ENCODE measurements around the gene COL4A2. TPM values are rescaled to one million over a fixed set of nuclear protein-coding genes. Genes with fewer than 3 reads are reported as not detected.

COL4A2 gene
- total and polyA plus RNA-seq, 11 donors = 92.4 to 377 (median 166) TPM

DNA sequence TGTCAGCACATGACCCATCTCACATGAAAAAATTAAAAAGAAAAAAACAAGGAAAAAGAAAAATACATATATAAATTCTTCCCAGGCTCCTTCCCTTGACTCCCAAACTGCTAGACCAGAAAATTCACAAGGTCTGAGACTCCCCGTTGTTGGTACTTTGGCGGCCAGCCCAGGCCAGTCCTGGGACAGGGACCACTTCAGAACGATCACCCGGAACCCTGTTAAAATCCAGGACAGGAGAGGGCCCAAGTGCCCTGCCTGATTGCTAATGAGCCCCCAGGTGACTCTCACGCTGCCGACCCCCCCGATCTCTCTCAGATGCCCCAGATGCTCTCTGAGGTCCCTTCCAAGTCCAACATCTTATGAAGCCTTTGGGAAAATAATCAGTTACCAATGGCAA is 107.2 kb downstream of the COL4A2 start:
- no peaks in the 10 kb centered on the region for H3K9me3 ChIP-seq
- ATAC-seq = no peak
- no peaks in the 10 kb centered on the region for H3K27me3 ChIP-seq
- intact Hi-C loops (cut with DNase I) = loop anchor here in 9 of 10 donors (5.0 to 10.0 kb wide), 7 partner anchors 52 to 192 kb away; partner anchors contain the start of genes COL4A1 (in 6 of the 9) and COL4A2 (in 6 of the 9)
- DNase-seq = no peak
- WGBS, 4 donors = 57 to 79% (median 62%) methylated on average over 7 of the region's 7 CpGs
- H3K27ac ChIP-seq = peak overlapping the region in 8 of 12 donors; percentile 21 to 95 (median 82)
- H3K4me1 ChIP-seq = peaks cover 17 to 100% (median 79%) of the 10 kb centered on the region in 12 donors
- H3K4me3 ChIP-seq = no peak overlapping the region
- H3K36me3 ChIP-seq = peaks cover 0 to 10% (median 0%) of the 10 kb centered on the region in 9 donors
- TF ChIP-seq CTCF (IDR thresholded peaks at IDR 0.05) (no peak), POLR2A (IDR thresholded peaks at IDR 0.05) (no peak)

GRCh38 chr13:110414931-110415330 is 107.8 kb downstream of the COL4A2 start:
- H3K27ac ChIP-seq = peak overlapping the region in 11 of 12 donors; percentile 41 to 95 (median 79)
- no peaks in the 10 kb centered on the region for H3K27me3 ChIP-seq
- intact Hi-C loops (cut with DNase I) = loop anchor here (5.0 to 10.0 kb wide), 7 partner anchors 53 to 193 kb away; partner anchors contain the start of genes COL4A1 (in 7 of the 10) and COL4A2 (in 7 of the 10)
- DNase-seq (no peak), ATAC-seq (no peak)
- no peaks in the 10 kb centered on the region for H3K9me3 ChIP-seq
- WGBS, 4 donors = 50 to 57% (median 54%) methylated on average over 2 of the region's 2 CpGs
- H3K4me3 ChIP-seq = no peak overlapping the region
- H3K4me1 ChIP-seq = peaks cover 16 to 100% (median 80%) of the 10 kb centered on the region in 12 donors
- peaks cover 0 to 15% (median 0%) of the 10 kb centered on the region in 9 donors for H3K36me3 ChIP-seq
- TF ChIP-seq CTCF (IDR thresholded peaks at IDR 0.05) (no peak), POLR2A (IDR thresholded peaks at IDR 0.05) (no peak)

DNA sequence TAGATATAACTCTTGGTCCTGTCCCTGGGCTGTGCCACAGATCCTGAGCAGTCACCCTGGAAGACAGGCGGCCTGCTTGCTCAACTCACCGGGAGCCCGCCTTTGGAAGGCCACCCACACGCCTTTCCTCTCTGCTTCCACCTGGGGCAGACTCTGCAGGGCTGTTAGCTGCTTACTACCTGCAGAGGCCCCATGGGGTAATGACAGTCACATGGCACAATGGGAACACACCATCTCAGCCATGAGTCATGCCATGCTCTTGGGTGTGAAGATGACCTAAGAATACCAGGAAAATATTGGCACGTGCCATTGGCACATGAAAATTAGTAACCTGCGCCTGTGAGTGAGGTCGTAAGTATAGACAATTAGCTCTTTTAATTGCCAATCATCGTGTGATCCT is 108.6 kb downstream of the COL4A2 start:
- ATAC-seq = peak in 3 of 4 donors; percentile 5 to 21 (median 6)
- H3K4me1 ChIP-seq = peaks cover 16 to 100% (median 80%) of the 10 kb centered on the region in 12 donors
- no peaks in the 10 kb centered on the region for H3K27me3 ChIP-seq
- H3K4me3 ChIP-seq = no peak overlapping the region
- DNase-seq = peak in 1 of 5 donors; percentile 62
- 62 to 76% (median 73%) methylated on average over 8 of the region's 8 CpGs for WGBS, 4 donors
- peak overlapping the region in 11 of 12 donors; percentile 44 to 95 (median 78) for H3K27ac ChIP-seq
- peak in 1 of 12 donors; percentile 6 for TF ChIP-seq CTCF (IDR thresholded peaks at IDR 0.05)
- TF ChIP-seq POLR2A (IDR thresholded peaks at IDR 0.05) = no peak
- peaks cover 0 to 16% (median 0%) of the 10 kb centered on the region in 9 donors for H3K36me3 ChIP-seq
- no peaks in the 10 kb centered on the region for H3K9me3 ChIP-seq
- intact Hi-C loops (cut with DNase I) = loop anchor here in 2 of 10 donors (5.0 to 10.0 kb wide), 2 partner anchors 108 to 111 kb away; partner anchors contain the start of genes COL4A1 (in 2 of the 2) and COL4A2 (in 2 of the 2)

DNA sequence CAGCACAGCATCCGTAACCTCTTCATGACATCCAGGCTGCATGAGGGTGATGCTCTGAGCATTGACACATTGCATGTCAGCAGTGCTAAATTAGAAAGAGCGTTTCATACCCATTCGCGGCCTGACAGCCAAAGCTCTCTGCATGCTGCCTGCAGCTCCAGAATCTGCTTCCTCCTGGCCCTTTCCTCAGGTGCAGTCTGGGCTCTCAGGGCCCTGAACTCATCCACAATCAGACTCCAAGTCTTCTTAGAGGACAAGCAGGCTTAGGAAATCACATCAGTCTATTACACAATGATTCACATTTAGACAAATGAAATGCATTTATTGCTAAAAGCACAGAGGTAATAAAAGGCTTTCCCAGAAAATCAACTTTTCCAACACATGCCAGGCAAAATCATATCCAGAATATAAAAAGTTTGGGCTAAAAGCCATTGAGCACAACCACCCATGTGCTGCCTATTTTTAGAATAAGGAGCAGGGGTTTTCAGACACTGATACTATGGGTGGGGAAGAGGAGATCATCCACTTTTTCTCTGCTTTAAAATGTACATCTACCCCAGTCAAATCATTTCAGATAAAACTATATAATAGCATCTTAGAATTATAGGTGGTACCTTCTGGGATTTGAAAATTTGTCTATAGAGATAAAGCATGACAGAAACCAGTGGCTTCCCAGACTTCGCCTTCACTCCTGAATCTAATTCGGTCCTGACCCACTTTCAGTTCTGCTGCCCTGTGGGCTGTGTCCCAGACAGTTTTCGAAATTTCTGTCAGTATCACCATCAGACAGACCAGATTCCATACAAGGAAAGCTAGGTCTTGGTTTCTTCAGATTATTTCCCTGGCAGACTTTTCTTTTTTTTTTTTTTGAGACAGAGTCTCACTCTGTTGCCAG is 109.3 kb downstream of the COL4A2 start:
- intact Hi-C loops (cut with DNase I) = loop anchor here in 2 of 10 donors (5.0 to 10.0 kb wide), 2 partner anchors 109 to 112 kb away; partner anchors contain the start of genes COL4A1 (in 2 of the 2) and COL4A2 (in 2 of the 2)
- peak in 1 of 4 donors; percentile 25 for ATAC-seq
- DNase-seq = no peak
- H3K36me3 ChIP-seq = peaks cover 0 to 20% (median 0%) of the 10 kb centered on the region in 9 donors
- no peaks in the 10 kb centered on the region for H3K27me3 ChIP-seq
- H3K4me3 ChIP-seq = peak overlapping the region in 5 of 12 donors; percentile 2 to 18 (median 7)
- peaks cover 16 to 99% (median 79%) of the 10 kb centered on the region in 12 donors for H3K4me1 ChIP-seq
- WGBS, 4 donors = 32 to 44% (median 39%) methylated on average over 7 of the region's 7 CpGs
- H3K9me3 ChIP-seq = no peaks in the 10 kb centered on the region
- H3K27ac ChIP-seq = peak overlapping the region in 11 of 12 donors; percentile 44 to 95 (median 78)
- TF ChIP-seq POLR2A (IDR thresholded peaks at IDR 0.05) = no peak
- no peak for TF ChIP-seq CTCF (IDR thresholded peaks at IDR 0.05)
